NCI-H510A (cell line): ENCODE measurements around the gene IGSF22.
A peak's percentile ranks its signal among the peaks of the same experiment; 100 is the strongest.
"Not testable (repeated sequence)": the region's sequence is repeated elsewhere in the genome, so short reads cannot be mapped to it uniquely, and the experiment has no call there.

Source experiments
- DNase-seq: peaks from one replicate; lab custom pipeline; 2025; lab: John Stamatoyannopoulos, UW

The IGSF22 gene

DNA sequence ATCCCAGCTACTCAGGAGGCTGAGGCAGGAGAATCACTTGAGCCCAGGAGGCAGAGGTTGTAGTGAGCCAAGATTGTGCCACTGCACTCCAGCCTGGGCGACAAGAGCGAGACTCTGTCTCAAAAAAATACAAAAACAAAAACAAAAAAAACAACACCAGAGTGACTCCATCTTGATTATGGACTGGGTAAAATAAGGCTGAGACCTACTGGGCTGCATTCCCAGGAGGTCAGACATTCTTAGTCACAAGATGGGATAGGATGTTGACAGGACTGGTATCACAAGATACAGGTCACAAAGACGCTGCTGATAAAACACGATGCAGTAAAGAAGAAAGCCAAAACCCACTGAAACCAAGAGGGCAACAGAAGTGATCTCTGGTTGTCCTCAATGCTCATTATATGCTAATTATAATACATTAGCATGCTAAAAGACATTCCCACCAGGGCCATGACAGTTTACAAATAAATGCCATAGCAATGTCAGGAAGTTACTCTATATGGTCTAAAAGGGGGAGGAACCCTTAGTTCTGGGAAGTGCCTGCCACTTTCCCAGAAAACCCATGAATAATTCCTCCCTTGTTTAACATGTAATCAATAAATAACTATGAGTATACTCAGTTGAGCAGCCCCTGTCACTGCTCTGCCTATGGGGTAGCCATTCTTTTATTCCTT is 34.4 kb downstream of the IGSF22 start:
- DNase-seq: not testable (repeated sequence)

GRCh38 chr11:18684267-18684666 is 41.7 kb downstream of the IGSF22 start:
- no peak for DNase-seq

- DNase-seq: no peak
Measured at GRCh38 chr11:18682466-18682865, 43.5 kb downstream of the IGSF22 start.

GRCh38 chr11:18681949-18682348 is 44.0 kb downstream of the IGSF22 start:
- not testable (repeated sequence) for DNase-seq

- DNase-seq: no peak
Measured at GRCh38 chr11:18677560-18677959, 48.4 kb downstream of the IGSF22 start.

GRCh38 chr11:18676803-18677202 is 49.2 kb downstream of the IGSF22 start:
- no peak for DNase-seq

DNA sequence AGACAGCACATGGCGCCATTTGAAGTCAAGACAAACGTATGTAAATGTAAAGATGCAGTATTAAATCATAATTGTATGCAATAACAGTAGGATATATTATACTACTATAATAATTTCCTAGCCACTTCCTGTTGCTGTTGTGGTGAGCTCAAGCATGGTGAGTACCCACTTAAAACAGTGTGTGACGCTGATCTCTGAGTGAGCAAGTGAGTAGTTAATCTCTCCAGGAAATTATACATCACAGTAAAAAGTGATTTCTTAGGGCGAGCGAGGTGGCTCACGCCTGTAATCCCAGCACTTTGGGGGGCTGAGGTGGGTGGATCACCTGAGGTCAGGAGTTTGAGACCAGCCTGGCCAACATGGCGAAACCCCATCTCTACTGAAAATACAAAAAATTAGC is 53.8 kb downstream of the IGSF22 start:
- not testable (repeated sequence) for DNase-seq

- no peak for DNase-seq
Measured at GRCh38 chr11:18671246-18671645, 54.7 kb downstream of the IGSF22 start.

- peak; percentile 56 for DNase-seq
Measured at GRCh38 chr11:18669711-18670110, 56.3 kb downstream of the IGSF22 start.

DNA sequence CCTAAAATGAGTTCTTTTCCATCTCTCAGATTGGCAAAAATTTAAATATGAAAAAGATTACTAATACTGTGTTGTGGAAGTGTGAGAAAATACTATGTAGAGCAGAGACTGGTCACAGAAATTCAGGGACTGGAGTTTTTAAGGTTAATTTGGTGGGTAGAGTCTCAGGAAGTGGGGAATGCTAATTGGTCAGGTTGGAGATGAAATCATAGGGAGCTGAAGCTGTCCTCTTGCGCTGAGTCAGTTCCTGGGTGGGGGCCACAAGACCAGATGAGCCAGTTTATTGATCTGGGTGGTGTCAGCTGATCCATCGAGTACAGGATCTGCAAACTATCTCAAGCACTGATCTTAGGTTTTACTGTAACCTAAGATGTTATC is 56.8 kb downstream of the IGSF22 start:
- DNase-seq: no peak

- DNase-seq: no peak
Measured at GRCh38 chr11:18668131-18668530, 57.9 kb downstream of the IGSF22 start.

- DNase-seq: not testable (repeated sequence)
Measured at GRCh38 chr11:18665353-18665872, 60.6 kb downstream of the IGSF22 start.

GRCh38 chr11:18657673-18658072 is 68.3 kb downstream of the IGSF22 start:
- DNase-seq: no peak
